GM12878 (cell line): ENCODE data around the gene ARHGAP15. TPM values are rescaled to one million over a fixed set of nuclear protein-coding genes. Genes with fewer than 3 reads are reported as not detected.

Source experiments
- ATAC-seq: fragments of 200-7000 bp; cut with Tn5 transposase; 3 replicates; pipeline ENCODE4 v1.9.1; 2020; ENCODE audit warnings: mild to moderate bottlenecking, moderate library complexity
- BruUV-seq: library from RNA; stranded (reverse); fragments of 400-500 nt; replicated peaks from 2 replicates; lab custom pipeline; 2021; lab: Mats Ljungman, UMichigan
- CTCF ChIA-PET: fragments of 300-600 bp; sonication (Branson Sonifier 250); formaldehyde crosslinking; extraction: SDS; loops from one replicate; lab custom pipeline; 2021; ENCODE audit warnings: inconsistent platforms; lab: Yijun Ruan, JAX
- POLR2A ChIA-PET: fragments of 350-600 bp; formaldehyde crosslinking; extraction: SDS; loops from one replicate; lab custom pipeline; 2021; ENCODE audit warnings: inconsistent platforms; lab: Charles Lee
- RAD21 ChIA-PET: fragments of 300-600 bp; sonication (Branson Sonifier 250); formaldehyde crosslinking; loops from one replicate; lab custom pipeline; 2023; ENCODE audit warnings: antibody characterized with exemption; ENCODE audit not compliant: unreplicated experiment; lab: Charles Lee
- SMC1A ChIA-PET: fragments of 300-600 bp; sonication (Branson Sonifier 250); formaldehyde crosslinking; loops from one replicate; lab custom pipeline; 2023; ENCODE audit not compliant: unreplicated experiment, uncharacterized antibody; lab: Charles Lee
- DNase-seq: peaks from one replicate; pipeline ENCODE4 v3.0.0-alpha.2; 2011; ENCODE audit warnings: low read depth, low spot score
- FAIRE-seq: peaks from 3 replicates; lab custom pipeline; 2011; peaks lifted over from hg19 to GRCh38; lab: Jason Lieb, UNC
- H2AFZ ChIP-seq: 2 replicates; pipeline ENCODE4 v1.6.0; 2011; ENCODE audit warnings: low read depth, low read length, control low read depth; ENCODE audit not compliant: control insufficient read depth
- H3K27ac ChIP-seq: 2 replicates; pipeline ENCODE4 v1.5.1; 2011; ENCODE audit warnings: control low read depth; ENCODE audit not compliant: control insufficient read depth, insufficient read depth
- H3K27me3 ChIP-seq, 2 experiments: replicated peaks in 1 of 2; 2 replicates each; pipeline versions ENCODE4 v1.6.0 to v1.6.1; 2011; ENCODE audit warnings: low read length in 1 of 2; ENCODE audit not compliant: control insufficient read depth in 2 of 2, insufficient read depth in 2 of 2
- H3K36me3 ChIP-seq, 2 experiments: 2 replicates each; pipeline ENCODE4 v1.5.1; 2011; ENCODE audit warnings: low read length in 1 of 2; ENCODE audit not compliant: control insufficient read depth in 2 of 2, insufficient read depth in 2 of 2
- H3K4me1 ChIP-seq: 2 replicates; pipeline ENCODE4 v1.6.1; 2011; ENCODE audit warnings: mild to moderate bottlenecking, low read length, moderate library complexity, mixed read lengths; ENCODE audit not compliant: control insufficient read depth, insufficient read depth
- H3K4me2 ChIP-seq: 2 replicates; pipeline ENCODE4 v1.6.0; 2011; ENCODE audit warnings: control low read depth; ENCODE audit not compliant: control insufficient read depth, insufficient read depth
- H3K4me3 ChIP-seq: fragments of 200-600 bp; sonication (generic); 2 replicates; pipeline ENCODE4 v1.5.1; 2016
- H3K79me2 ChIP-seq: 2 replicates; pipeline ENCODE4 v1.6.0; 2011; ENCODE audit warnings: low read length; ENCODE audit not compliant: control insufficient read depth, insufficient read depth
- H3K9ac ChIP-seq: 2 replicates; pipeline ENCODE4 v1.8.0; 2011; ENCODE audit warnings: low read length, control low read depth, mixed read lengths; ENCODE audit not compliant: control insufficient read depth, insufficient read depth
- H3K9me3 ChIP-seq: replicated peaks from 3 replicates; pipeline ENCODE4 v1.5.1; 2011; ENCODE audit warnings: mild to moderate bottlenecking, low read length; ENCODE audit not compliant: control insufficient read depth, insufficient read depth
- H4K20me1 ChIP-seq: 2 replicates; pipeline ENCODE4 v1.6.0; 2011; ENCODE audit not compliant: control insufficient read depth, insufficient read depth
- CEBPB ChIP-seq, 2 experiments: fragments of 150-350 bp in 1 of 2; IDR thresholded peaks; 2 replicates each; pipeline ENCODE4 v1.6.1; 2012 to 2014; ENCODE audit warnings: low read depth in 2 of 2, low read length in 2 of 2, borderline replicate concordance in 1 of 2, inconsistent platforms in 1 of 2
- GATAD2B ChIP-seq: fragments of 450-650 bp; conservative IDR thresholded peaks from 2 replicates; pipeline ENCODE4 v1.6.1; 2017; ENCODE audit warnings: low read depth, mild to moderate bottlenecking, moderate library complexity
- MLLT1 ChIP-seq: fragments of 450-650 bp; IDR thresholded peaks from 2 replicates; pipeline ENCODE4 v1.6.1; 2016; ENCODE audit warnings: mild to moderate bottlenecking
- NKRF ChIP-seq: fragments of 450-650 bp; conservative IDR thresholded peaks from 2 replicates; pipeline ENCODE4 v1.6.1; 2017; ENCODE audit warnings: mild to moderate bottlenecking, moderate library complexity
- NRF1 ChIP-seq: conservative IDR thresholded peaks from 2 replicates; pipeline ENCODE4 v1.6.1; 2011; ENCODE audit warnings: mild to moderate bottlenecking, low read depth, low read length, improper control_type of control experiment
- RBBP5 ChIP-seq: fragments of 200-600 bp; sonication (generic); conservative IDR thresholded peaks from 2 replicates; pipeline ENCODE4 v1.6.1; 2016
- RCOR1 ChIP-seq: conservative IDR thresholded peaks from 2 replicates; pipeline ENCODE4 v1.6.1; 2012; ENCODE audit warnings: low read depth, low read length, improper control_type of control experiment
- STAT3 ChIP-seq: IDR thresholded peaks from 2 replicates; pipeline ENCODE4 v1.6.1; 2011; ENCODE audit warnings: low read depth, low read length, improper control_type of control experiment
- USF1 ChIP-seq: IDR thresholded peaks from 2 replicates; pipeline ENCODE4 v1.6.1; 2011; ENCODE audit warnings: borderline replicate concordance, low read depth, mild to moderate bottlenecking, moderate library complexity, mixed read lengths, low read length; ENCODE audit not compliant: insufficient read depth; ENCODE audit errors: extremely low read length
- ZNF592 ChIP-seq: fragments of 450-650 bp; IDR thresholded peaks from 2 replicates; pipeline ENCODE4 v1.6.1; 2017; ENCODE audit warnings: mild to moderate bottlenecking, moderate library complexity
- WGBS: methylation state at CpG from one replicate; pipeline ENCODE4 v1.1.6; 2016; ENCODE audit warnings: low lambda C conversion rate; ENCODE audit not compliant: insufficient replicate concordance, insufficient coverage; ENCODE audit errors: missing lambda C conversion rate; 5-methylcytosine and 5-hydroxymethylcytosine counted together
- in situ Hi-C: fragments of 300-500 bp; cut with MboI; formaldehyde crosslinking; loops from 9 replicates; pipeline ENCODE4 v1.14.3; 2018; ENCODE audit warnings: mixed read lengths
- intact Hi-C: fragments of 100-400 bp; cut with micrococcal nuclease; formaldehyde crosslinking; loops from one replicate; pipeline ENCODE4 v1.14.2; 2022; ENCODE audit not compliant: unreplicated experiment
- polyA plus RNA-seq, 11 experiments: library from polyadenylated mRNA; depleted of rRNA in 4 of 11; unstranded in 6 of 11; stranded (reverse) in 5 of 11; fragments of >200 nt; fragmentation: Nextera tagmentation in 4 of 11; fragmentation: Illumina TruSeq in 1 of 11; extraction: Ambion mirVana in 4 of 11; extraction: Trizol in 1 of 11; gene quantifications; 1 replicate in 1 of 11; 2 replicates in 10 of 11; pipeline versions ENCODE4 v1.2.1 to v1.2.3, GENCODE V29; 2011 to 2016; ENCODE audit warnings: inconsistent platforms in 2 of 11, missing spikeins in 2 of 11, low read depth in 1 of 11
- total RNA-seq, 4 experiments: library from RNA; depleted of rRNA in 3 of 4; stranded (reverse); fragments of >200 nt in 3 of 4; fragmentation: Illumina TruSeq in 1 of 4; extraction: Trizol in 1 of 4; gene quantifications; 2 replicates each; pipeline versions ENCODE4 v1.2.1 to v1.2.3, GENCODE V29; 2013 to 2021

The ARHGAP15 gene
- total and polyA plus RNA-seq, 10 of the 15 experiments (the other 5 are each of a cell fraction or from before 2014, with no cell fraction given) = 38.0 to 92.6 (median 66.7) TPM

- no peak for TF ChIP-seq USF1
- no peak for TF ChIP-seq NRF1
- TF ChIP-seq STAT3 = no peak
- TF ChIP-seq RBBP5 = no peak
- no peak for TF ChIP-seq NKRF
- TF ChIP-seq RCOR1 = no peak
- TF ChIP-seq MLLT1 = no peak
Observed at GRCh38 chr2:143229411-143229810, 100.2 kb downstream of the ARHGAP15 start (continued).

GRCh38 chr2:143229952-143230351, 100.7 kb downstream of the ARHGAP15 start:
- RAD21 ChIA-PET = interaction anchor here (2.0 kb wide), 1 partner anchor 119 kb away, joined by 6 read pairs; no protein-coding TSS in a partner anchor
- no peak for FAIRE-seq
- TF ChIP-seq GATAD2B = no peak
- no peak for TF ChIP-seq ZNF592
- no peak for TF ChIP-seq CEBPB (IDR thresholded peaks at IDR 0.05; ENCODE audit: borderline replicate concordance in 1 of 2, low read depth in 2 of 2, low read length in 2 of 2)

More at GRCh38 chr2:143229952-143230351, 100.7 kb downstream of the ARHGAP15 start:
- H3K4me2 ChIP-seq = no peak overlapping the region
- H2AFZ ChIP-seq = no peak overlapping the region
- H4K20me1 ChIP-seq = no peaks in the 10 kb centered on the region
- no peak overlapping the region for H3K4me3 ChIP-seq
- H3K79me2 ChIP-seq = no peaks in the 10 kb centered on the region
- in situ Hi-C loops (no loop called here), intact Hi-C loops (no loop called here)
- H3K4me1 ChIP-seq = no peaks in the 10 kb centered on the region
- DNase-seq (no peak), ATAC-seq (no peak)
- H3K36me3 ChIP-seq = peaks cover 0 to 15% of the 10 kb centered on the region in 2 experiments; a peak in 3 of 4 replicates
- H3K9ac ChIP-seq = no peak overlapping the region
- 95% methylated on average over 2 of the region's 2 CpGs for WGBS
- POLR2A ChIA-PET = no interaction called here
- CTCF ChIA-PET = interaction anchor here (0.7 to 2.9 kb wide), 3 partner anchors 29 to 119 kb away, joined by 3 to 19 read pairs (median 5); no protein-coding TSS in a partner anchor
- SMC1A ChIA-PET = interaction anchor here (1.0 to 2.8 kb wide), 3 partner anchors 20 to 119 kb away, joined by 3 to 14 read pairs (median 3); no protein-coding TSS in a partner anchor
- no TSS peak for BruUV-seq
- no peaks in the 10 kb centered on the region for H3K27me3 ChIP-seq
- H3K27ac ChIP-seq = no peak overlapping the region
- peaks cover 7% of the 10 kb centered on the region; the same call in 2 of the 3 replicates for H3K9me3 ChIP-seq
